Measurements from ENCODE around the gene SPATA33.

Gene SPATA33

GRCh38 chr16:89643769-89644300 is 13.8 kb upstream of the SPATA33 start:
- ChIA-PET POLR2A (no interaction called here), CTCF (interaction anchor here (0.9 to 3.8 kb wide), 5 partner anchors 11 to 86 kb away, joined by 3 to 24 read pairs (median 8); no protein-coding TSS in a partner anchor)
- no peak for DNase-seq (ENCODE audit: low read depth, low spot score)
- TF ChIP-seq, protein P1, sequence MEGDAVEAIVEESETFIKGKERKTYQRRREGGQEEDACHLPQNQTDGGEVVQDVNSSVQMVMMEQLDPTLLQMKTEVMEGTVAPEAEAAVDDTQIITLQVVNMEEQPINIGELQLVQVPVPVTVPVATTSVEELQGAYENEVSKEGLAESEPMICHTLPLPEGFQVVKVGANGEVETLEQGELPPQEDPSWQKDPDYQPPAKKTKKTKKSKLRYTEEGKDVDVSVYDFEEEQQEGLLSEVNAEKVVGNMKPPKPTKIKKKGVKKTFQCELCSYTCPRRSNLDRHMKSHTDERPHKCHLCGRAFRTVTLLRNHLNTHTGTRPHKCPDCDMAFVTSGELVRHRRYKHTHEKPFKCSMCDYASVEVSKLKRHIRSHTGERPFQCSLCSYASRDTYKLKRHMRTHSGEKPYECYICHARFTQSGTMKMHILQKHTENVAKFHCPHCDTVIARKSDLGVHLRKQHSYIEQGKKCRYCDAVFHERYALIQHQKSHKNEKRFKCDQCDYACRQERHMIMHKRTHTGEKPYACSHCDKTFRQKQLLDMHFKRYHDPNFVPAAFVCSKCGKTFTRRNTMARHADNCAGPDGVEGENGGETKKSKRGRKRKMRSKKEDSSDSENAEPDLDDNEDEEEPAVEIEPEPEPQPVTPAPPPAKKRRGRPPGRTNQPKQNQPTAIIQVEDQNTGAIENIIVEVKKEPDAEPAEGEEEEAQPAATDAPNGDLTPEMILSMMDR (IDR thresholded peaks at IDR 0.05; ENCODE audit: insufficient read depth, low read length, missing control alignments): no peak
- H3K4me3 ChIP-seq (ENCODE audit: low read depth, low read length): no peak overlapping the region

DNA sequence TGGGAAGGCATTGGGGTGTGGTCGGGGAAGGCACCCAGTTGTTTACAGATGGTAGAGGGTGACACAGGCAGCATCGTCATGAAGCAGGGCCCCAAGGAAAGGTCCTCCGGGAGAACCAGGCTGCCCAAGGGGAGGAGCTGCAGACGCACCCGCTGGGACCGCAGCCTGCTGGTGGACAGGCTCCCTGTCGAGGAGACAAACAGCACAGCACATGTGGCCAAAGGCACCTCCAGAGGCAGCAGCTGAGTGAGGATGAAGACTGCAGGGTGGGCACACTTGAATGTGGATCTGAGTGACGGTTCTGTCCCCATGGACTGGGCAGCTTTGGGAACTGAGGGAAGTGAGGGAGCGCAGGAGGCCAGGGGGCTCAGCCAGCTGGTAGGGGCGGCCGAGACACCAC is 12.5 kb upstream of the SPATA33 start:
- H3K4me3 ChIP-seq (ENCODE audit: low read depth, low read length): no peak overlapping the region
- DNase-seq (ENCODE audit: low read depth, low spot score): no peak
- POLR2A ChIA-PET: no interaction called here
- CTCF ChIA-PET: interaction anchor here (1.1 to 1.5 kb wide), 2 partner anchors 73 to 87 kb away, joined by 4 to 7 read pairs; no protein-coding TSS in a partner anchor
- TF ChIP-seq, protein P1 (IDR thresholded peaks at IDR 0.05; ENCODE audit: insufficient read depth, low read length, missing control alignments): no peak

GRCh38 chr16:89646270-89646669 is 11.4 kb upstream of the SPATA33 start:
- ChIA-PET POLR2A (no interaction called here), CTCF (no interaction called here)
- TF ChIP-seq, protein P1 (IDR thresholded peaks at IDR 0.05; ENCODE audit: insufficient read depth, low read length, missing control alignments): no peak
- H3K4me3 ChIP-seq (ENCODE audit: low read depth, low read length): no peak overlapping the region
- no peak for DNase-seq (ENCODE audit: low read depth, low spot score)

- TF ChIP-seq, protein P1 (IDR thresholded peaks at IDR 0.05; ENCODE audit: insufficient read depth, low read length, missing control alignments): no peak
- ChIA-PET CTCF (no interaction called here), POLR2A (no interaction called here)
- DNase-seq (ENCODE audit: low read depth, low spot score): no peak
- H3K4me3 ChIP-seq (ENCODE audit: low read depth, low read length): no peak overlapping the region
These were observed 10.7 kb upstream of the SPATA33 start for GRCh38 chr16:89646906-89647305.

GRCh38 chr16:89651584-89651983 is 6.1 kb upstream of the SPATA33 start:
- ChIA-PET CTCF (interaction anchor here (2.6 kb wide), 1 partner anchor 10 kb away, joined by 19 read pairs; no protein-coding TSS in a partner anchor), POLR2A (no interaction called here)
- DNase-seq (ENCODE audit: low read depth, low spot score): no peak
- TF ChIP-seq, protein P1 (IDR thresholded peaks at IDR 0.05; ENCODE audit: insufficient read depth, low read length, missing control alignments): no peak
- H3K4me3 ChIP-seq (ENCODE audit: low read depth, low read length): no peak overlapping the region

GRCh38 chr16:89653656-89654295 is 3.9 kb upstream of the SPATA33 start:
- ChIA-PET POLR2A (no interaction called here), CTCF (interaction anchor here (4.8 kb wide), 1 partner anchor 12 kb away, joined by 24 read pairs; no protein-coding TSS in a partner anchor)

More at GRCh38 chr16:89653656-89654295, 3.9 kb upstream of the SPATA33 start:
- no peak for DNase-seq (ENCODE audit: low read depth, low spot score)
- H3K4me3 ChIP-seq (ENCODE audit: low read depth, low read length): no peak overlapping the region
- TF ChIP-seq, protein P1 (IDR thresholded peaks at IDR 0.05; ENCODE audit: insufficient read depth, low read length, missing control alignments): no peak

Measured in AG04449 (cell line).